GM19452 (cell line): ENCODE data around the gene FBXO47.
"Not testable (repeated sequence)": the region's sequence is repeated elsewhere in the genome, so short reads cannot be mapped to it uniquely, and the experiment has no call there.

Source experiments
- ATAC-seq: cut with Tn5 transposase; IDR thresholded peaks from one replicate; pipeline ENCODE4 v1.9.1; 2021; ENCODE audit not compliant: unreplicated experiment

The FBXO47 gene

GRCh38 chr17:38980490-38981217 lies 13.5 kb upstream of the FBXO47 start:
- no peak for ATAC-seq

- ATAC-seq = no peak
Observed at GRCh38 chr17:38978180-38978579, 11.0 kb upstream of the FBXO47 start.

GRCh38 chr17:38976187-38976551 lies 9.0 kb upstream of the FBXO47 start:
- not testable (repeated sequence) for ATAC-seq

- no peak for ATAC-seq
Observed at GRCh38 chr17:38970804-38971203, 3.6 kb upstream of the FBXO47 start.

- ATAC-seq = no peak
Observed at GRCh38 chr17:38970128-38970527, 2.9 kb upstream of the FBXO47 start.

DNA sequence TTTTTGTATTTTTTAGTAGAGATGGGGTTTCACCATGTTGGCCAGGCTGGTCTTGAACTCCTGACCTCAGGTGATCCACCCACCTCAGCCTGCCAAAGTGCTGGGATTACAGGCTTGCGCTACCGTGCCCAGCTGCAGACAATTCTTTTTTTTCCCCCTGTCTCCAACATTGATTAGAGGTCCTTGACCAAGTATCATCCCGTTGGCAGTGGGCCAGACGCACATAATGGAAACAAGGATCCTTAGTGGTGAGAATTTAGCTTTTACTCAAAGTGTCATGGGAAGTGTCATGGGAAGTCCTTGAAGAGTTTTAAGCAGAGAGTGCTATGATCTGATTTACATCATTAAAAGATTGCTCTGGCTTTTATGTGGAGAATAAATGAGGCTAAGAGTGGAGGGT lies 2.1 kb upstream of the FBXO47 start:
- ATAC-seq = no peak

DNA sequence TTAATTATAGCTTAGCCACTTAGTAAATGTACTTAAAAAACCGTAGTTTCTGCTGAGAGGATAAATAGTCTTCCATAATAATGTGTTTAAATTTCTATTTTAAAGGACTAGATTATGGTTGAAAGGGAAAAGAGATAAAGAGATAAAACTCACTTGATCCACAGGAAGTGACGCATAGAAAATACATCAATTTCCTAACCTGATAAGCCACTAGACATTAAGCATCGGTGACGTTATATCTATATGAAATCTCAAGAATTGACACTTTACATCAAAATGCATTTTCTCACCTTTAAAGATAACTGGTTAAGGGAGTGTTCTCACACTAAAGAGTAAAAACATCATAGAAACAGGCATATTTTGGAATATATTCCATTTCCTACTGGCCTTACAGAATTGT lies 5.8 kb downstream of the FBXO47 start:
- ATAC-seq = no peak

DNA sequence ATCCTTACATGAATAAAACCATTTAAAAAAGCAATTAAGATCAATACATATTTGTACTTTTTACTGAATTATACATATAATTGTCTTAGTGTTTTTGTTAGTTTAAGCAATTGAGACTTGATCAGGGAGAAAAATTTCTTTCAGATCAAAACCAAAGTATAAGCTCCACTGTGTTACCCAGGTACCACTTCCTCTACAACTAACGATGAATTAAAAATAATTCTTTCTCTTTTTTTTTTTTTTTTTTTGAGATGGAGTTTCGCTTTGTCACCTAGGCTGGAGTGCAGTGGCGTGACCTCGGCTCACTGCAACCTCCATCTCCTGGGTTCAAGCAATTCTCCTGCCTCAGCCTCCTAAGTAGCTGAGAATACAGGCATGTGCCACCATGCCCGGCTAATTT lies 6.8 kb downstream of the FBXO47 start:
- no peak for ATAC-seq

- no peak for ATAC-seq
Observed at GRCh38 chr17:38959508-38959907, 7.7 kb downstream of the FBXO47 start.

GRCh38 chr17:38958756-38959155 lies 8.4 kb downstream of the FBXO47 start:
- ATAC-seq = no peak

DNA sequence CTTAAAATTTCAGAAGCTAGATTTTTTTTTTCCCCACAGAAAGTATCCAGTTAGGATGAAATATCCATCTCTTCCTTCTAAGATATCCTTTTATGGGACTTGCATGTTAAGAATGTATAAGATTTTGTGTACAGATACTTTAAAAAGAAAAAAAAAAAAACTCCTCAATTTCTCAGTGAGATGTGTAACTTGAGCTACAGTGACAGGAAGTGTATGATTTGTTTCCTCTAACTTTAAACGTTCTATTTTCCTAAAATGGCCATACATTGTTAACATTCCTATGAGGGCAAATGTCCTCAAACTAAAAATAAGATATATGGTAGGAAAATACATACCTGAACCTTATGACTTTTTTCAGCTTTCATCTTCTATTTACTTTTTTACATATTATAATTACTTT lies 8.9 kb downstream of the FBXO47 start:
- no peak for ATAC-seq

DNA sequence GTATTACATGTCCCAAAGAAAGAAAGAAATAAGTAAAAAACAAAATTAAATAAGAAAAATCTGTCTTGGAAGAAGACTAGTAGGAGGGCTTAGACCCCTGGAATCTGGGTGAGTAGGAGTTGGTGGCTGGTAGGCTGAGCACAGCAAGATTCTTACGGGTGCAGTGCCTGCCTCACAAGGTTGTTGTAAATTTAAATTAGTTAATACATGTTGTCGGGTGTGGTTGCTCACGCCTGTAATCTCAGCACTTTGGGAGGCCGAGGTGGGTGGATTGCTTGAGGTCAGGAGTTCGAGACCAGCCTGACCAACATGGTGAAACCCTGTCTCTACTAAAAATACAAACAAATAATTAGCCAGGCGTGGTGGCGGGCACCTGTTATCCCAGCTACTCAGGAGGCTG lies 13.4 kb downstream of the FBXO47 start:
- ATAC-seq = not testable (repeated sequence)

DNA sequence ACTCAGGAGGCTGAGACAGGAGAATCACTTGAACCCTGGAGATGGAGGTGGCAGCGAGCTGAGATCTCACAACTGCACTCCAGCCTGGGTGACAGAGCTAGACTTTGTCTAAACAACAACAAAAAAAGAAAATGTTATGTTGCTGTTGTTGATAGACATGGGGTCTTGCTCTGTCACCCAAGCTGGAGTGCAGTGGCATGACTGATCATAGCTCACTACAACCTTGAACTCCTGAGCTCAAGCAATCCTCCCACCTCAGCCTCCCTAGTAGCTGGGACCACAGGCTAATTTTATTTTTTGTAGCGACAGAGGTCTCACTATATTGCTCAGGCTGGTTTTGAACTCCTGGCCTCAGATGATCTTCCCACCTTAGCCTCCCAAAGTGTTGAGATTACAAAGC lies 20.0 kb downstream of the FBXO47 start:
- no peak for ATAC-seq

DNA sequence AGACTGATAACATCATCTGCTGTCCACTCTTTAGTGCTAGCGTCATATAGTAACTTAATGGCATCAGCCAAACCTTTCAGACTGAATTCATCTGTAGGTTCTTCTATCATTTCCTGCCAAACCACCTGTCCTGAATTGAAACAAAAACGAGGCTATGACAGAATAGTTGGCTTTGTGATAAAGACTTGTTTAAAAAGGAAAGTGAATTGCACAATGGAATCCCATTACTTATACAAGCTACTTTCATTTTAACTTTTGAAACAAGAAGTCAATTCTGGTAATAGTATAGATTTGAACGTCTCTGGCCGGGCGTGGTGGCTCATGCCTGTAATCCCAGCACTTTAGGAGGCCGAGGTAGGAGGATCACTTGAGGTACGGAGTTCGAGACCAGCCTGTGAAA lies 23.6 kb downstream of the FBXO47 start:
- ATAC-seq = no peak

DNA sequence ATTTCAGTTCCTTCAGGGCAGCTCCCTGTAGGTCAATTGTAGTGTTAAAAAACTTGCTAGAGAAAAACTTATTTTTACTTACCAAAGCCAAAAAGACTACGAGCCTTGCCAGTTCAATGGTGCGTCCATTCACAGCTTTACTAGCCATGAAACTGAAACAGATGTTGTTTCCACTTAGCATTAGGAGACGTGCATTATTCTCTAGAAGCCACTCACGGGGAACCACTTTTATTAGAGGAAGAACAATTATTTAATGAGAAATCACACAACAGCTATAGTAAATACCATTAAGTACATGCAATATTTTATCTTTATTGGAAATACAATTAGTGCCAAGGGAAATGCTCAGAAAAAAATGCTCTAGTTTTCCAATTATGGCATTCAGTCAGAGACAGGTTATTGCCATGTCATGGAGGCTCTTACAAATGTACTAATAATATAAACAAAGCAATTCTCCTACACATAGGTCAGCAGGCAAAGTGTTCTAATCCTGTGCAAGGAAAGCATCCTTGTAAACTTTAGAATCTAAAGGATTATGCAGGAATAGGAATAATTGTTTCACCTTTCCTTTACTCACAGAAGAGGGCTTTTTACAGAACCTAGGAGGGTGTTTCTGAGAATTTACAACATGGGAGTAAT lies 24.4 kb downstream of the FBXO47 start:
- ATAC-seq = no peak

DNA sequence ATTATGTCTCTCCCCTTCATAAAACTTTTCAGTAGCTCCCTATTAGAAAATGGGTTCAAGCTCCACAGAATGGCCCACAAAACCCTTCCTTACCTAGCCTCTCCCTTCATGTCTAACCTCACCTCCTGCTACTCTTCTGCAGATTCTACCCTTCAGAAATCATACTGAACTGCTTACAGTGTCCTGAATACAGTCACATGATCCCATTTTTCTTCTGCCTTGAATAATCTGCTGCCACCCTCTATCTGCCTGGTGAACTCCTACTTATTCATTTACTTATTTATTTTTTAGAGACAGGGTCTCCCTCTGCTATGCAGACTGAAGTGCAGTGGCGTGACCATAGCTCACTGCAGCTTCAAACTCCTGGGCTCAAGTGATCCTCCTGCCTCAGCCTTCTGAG lies 26.8 kb downstream of the FBXO47 start:
- no peak for ATAC-seq

DNA sequence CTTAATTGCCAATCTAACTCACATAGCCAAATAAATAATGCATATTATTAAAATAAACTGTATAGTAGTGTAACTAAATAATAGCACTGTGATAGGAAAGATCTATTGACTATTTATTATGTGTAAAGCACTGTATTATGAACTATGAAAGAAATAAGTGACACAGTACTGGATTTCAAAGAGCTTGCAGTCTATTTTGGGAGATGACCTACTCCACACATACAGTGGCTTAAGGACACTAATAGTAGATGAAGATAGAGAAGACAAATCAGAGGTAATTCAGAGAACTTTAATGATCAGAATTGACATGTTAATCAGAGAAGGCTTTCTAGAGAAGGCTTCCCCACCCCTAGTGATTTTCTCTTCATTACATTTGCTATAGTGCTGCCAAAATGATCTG lies 27.2 kb downstream of the FBXO47 start:
- no peak for ATAC-seq

GRCh38 chr17:38933962-38934361 lies 33.2 kb downstream of the FBXO47 start:
- ATAC-seq = not testable (repeated sequence)

DNA sequence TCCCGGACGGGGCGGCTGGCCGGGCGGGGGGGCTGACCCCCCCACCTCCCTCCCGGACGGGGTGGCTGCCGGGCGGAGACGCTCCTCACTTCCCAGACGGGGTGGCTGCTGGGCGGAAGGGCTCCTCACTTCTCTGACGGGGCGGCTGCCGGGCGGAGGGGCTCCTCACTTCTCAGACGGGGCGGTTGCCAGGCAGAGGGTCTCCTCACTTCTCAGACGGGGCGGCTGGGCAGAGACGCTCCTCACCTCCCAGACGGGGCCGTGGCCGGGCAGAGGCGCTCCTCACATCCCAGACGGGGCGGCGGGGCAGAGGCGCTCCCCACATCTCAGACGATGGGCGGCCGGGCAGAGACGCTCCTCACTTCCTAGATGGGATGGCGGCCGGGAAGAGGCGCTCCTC lies 36.4 kb downstream of the FBXO47 start:
- ATAC-seq = not testable (repeated sequence)

DNA sequence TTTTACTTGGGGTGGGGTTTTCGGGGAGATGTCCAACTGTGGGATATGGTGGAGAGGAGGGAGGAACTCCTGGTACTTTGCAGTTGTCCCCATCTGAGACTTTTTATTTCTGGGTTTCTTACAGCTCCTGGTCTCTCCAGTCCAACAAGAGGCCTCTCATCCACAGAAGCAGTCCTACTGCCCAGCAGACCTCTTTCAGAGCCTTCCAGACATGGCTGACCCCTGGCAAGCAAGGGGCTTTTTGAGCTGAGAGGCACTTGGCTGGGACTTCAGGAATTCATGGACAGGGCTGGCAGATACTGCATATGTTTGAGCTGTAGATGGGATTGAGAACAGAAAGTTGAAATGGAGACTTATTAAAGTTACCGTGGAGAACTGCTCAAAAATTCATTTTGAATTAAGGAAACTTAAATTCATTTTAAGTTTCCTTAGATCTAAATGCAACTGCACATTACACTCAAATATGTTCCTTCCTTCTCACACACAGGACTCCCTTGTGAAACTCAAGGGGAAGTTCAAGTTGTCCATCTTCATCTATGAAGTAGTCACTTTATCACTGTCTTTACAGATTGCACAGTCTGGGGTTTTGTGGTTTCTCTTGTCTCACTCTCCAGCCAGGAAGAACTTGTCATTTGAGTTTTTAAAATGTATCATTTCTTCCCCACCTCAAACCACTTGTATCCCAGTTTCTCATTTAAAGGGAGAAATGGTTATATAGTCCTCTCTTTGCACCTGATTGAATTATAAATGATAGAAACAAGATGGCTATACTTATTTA lies 40.7 kb downstream of the FBXO47 start:
- no peak for ATAC-seq

DNA sequence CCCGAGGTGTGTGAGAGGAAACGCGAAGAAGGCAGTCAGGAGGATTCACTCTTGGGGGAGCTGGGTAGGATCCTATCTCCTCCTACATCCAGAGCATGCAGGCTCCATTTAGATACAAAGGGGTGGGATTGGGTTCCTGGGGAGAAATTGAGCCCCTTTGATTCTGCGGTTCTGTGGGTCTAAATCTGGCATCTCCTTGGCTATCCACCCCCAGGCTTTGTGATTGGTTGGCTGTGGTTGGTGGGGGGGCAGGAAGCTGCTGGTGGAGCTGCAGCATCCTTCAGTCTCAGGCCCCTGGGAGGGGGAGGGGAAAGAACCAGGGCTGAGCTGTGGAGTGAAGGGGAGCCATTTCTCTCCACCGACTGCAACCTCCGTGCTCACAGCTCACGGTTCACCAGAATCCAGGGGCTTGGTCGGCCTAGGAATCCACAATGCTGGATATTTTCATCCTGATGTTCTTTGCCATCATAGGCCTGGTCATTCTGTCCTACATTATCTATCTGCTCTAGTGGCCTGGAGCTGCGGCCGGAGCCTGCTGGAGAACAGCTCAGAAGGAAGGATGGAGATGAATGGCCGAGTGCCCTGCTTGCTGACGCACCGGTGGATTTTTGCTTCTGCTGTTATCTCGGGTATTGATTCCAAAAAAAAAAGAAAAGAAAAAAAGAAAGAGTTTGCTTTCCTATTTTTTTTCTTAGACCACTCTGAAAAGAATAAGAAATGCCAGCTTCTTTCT lies 41.8 kb downstream of the FBXO47 start, which contains the start of gene LASP1NB:
TSS of gene LASP1NB (plus strand) at position 352 of the 733 bp plus-strand sequence.
- ATAC-seq = no peak
